Vagina (tissue), 2 donors: ENCODE results near the gene USP34.

ENCODE experiments used
- POLR2A ChIP-seq, 2 donors: fragments of 450-650 bp; IDR thresholded peaks; one replicate each; pipeline ENCODE4 v1.6.1; 2017; ENCODE audit warnings: antibody characterized with exemption in 2 of 2, mild to moderate bottlenecking in 2 of 2, moderate library complexity in 2 of 2
- POLR2AphosphoS5 ChIP-seq, 2 donors: sonication (generic); formaldehyde crosslinking; IDR thresholded peaks; one replicate each; pipeline ENCODE4 v1.9.0; 2017; ENCODE audit warnings: antibody characterized with exemption in 2 of 2, mild to moderate bottlenecking in 2 of 2, low read depth in 1 of 2; ENCODE audit not compliant: insufficient read depth in 1 of 2
- TF ChIP-seq, protein P1 (sequence below), 3 experiments: fragments of 450-650 bp in 2 of 3; fragments of 200-600 bp in 1 of 3; sonication (generic) in 1 of 3; IDR thresholded peaks; one replicate each; pipeline ENCODE4 v1.5.1; 2017 to 2019; ENCODE audit warnings: antibody characterized with exemption in 3 of 3, mild to moderate bottlenecking in 2 of 3, moderate library complexity in 2 of 3

DNA sequence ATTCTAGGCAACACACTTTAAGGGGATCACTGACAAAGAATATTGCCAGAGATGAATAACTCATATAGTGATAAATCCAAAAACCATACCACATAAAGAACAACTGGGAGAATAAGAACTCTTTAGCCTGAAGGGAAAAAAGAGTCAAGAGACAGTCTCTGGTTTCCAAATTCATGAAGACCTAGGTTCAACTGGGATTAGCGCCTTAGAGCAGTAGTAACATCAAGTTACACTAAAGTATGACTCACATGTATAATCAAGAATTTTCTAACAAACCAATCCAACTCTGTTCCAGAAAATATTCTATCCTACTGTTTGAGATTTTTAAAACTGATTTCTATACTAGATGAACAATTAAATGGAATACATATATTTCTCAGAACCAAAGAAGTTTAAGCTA is 93.8 kb downstream of the USP34 start:
- TF ChIP-seq, protein P1, sequence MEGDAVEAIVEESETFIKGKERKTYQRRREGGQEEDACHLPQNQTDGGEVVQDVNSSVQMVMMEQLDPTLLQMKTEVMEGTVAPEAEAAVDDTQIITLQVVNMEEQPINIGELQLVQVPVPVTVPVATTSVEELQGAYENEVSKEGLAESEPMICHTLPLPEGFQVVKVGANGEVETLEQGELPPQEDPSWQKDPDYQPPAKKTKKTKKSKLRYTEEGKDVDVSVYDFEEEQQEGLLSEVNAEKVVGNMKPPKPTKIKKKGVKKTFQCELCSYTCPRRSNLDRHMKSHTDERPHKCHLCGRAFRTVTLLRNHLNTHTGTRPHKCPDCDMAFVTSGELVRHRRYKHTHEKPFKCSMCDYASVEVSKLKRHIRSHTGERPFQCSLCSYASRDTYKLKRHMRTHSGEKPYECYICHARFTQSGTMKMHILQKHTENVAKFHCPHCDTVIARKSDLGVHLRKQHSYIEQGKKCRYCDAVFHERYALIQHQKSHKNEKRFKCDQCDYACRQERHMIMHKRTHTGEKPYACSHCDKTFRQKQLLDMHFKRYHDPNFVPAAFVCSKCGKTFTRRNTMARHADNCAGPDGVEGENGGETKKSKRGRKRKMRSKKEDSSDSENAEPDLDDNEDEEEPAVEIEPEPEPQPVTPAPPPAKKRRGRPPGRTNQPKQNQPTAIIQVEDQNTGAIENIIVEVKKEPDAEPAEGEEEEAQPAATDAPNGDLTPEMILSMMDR (IDR thresholded peaks at IDR 0.05), result no peak
- TF ChIP-seq POLR2A (IDR thresholded peaks at IDR 0.05) (no peak), POLR2AphosphoS5 (IDR thresholded peaks at IDR 0.05; ENCODE audit: insufficient read depth in 1 of 2, low read depth in 1 of 2) (no peak)
